ENCODE data around the gene CACNB1.
A peak's percentile ranks its signal among the peaks of the same experiment; 100 is the strongest.

Gene CACNB1

GRCh38 chr17:39225308-39225958 is 28.0 kb upstream of the CACNB1 start, which contains the start of gene STAC2:
Gene STAC2 (minus strand): TSS chr17:39225945. CDS start chr17:39225502, 443 bp downstream.
- DNase-seq, result no peak

GRCh38 chr17:39224778-39225307 is 27.4 kb upstream of the CACNB1 start:
- DNase-seq, result no peak

GRCh38 chr17:39223907-39224777 is 26.7 kb upstream of the CACNB1 start:
- no peak for DNase-seq

GRCh38 chr17:39222866-39223834 is 25.7 kb upstream of the CACNB1 start:
- no peak for DNase-seq

GRCh38 chr17:39222151-39222550 is 24.7 kb upstream of the CACNB1 start:
- no peak for DNase-seq

- DNase-seq, result no peak
Measured at GRCh38 chr17:39221572-39221971, 24.1 kb upstream of the CACNB1 start.

GRCh38 chr17:39219647-39220154 is 22.2 kb upstream of the CACNB1 start:
- no peak for DNase-seq

GRCh38 chr17:39218906-39219305 is 21.4 kb upstream of the CACNB1 start:
- no peak for DNase-seq

GRCh38 chr17:39217734-39218369 is 20.4 kb upstream of the CACNB1 start:
- DNase-seq, result no peak

GRCh38 chr17:39213852-39214251 is 16.4 kb upstream of the CACNB1 start:
- no peak for DNase-seq

- no peak for DNase-seq
Measured at GRCh38 chr17:39212841-39213480, 15.5 kb upstream of the CACNB1 start.

GRCh38 chr17:39212195-39212810 is 14.8 kb upstream of the CACNB1 start:
- DNase-seq, result no peak

- DNase-seq, result no peak
Measured at GRCh38 chr17:39210093-39210434, 12.6 kb upstream of the CACNB1 start.

GRCh38 chr17:39209317-39210092 is 12.0 kb upstream of the CACNB1 start:
- peak; percentile 7 for DNase-seq

GRCh38 chr17:39208893-39209292 is 11.4 kb upstream of the CACNB1 start:
- DNase-seq, result peak; percentile 2

- no peak for DNase-seq
Measured at GRCh38 chr17:39208136-39208535, 10.7 kb upstream of the CACNB1 start.

GRCh38 chr17:39205112-39205526 is 7.7 kb upstream of the CACNB1 start:
- no peak for DNase-seq

GRCh38 chr17:39204245-39204644 is 6.8 kb upstream of the CACNB1 start:
- no peak for DNase-seq

- DNase-seq, result no peak
Measured at GRCh38 chr17:39200957-39201510, 3.6 kb upstream of the CACNB1 start.

All from NCI-H1092 treated with DMSO at 0.1 percent for 48 hours (cell line).